GM18508 (cell line): ENCODE measurements around the gene ZMYND11.
A peak's percentile ranks its signal among the peaks of the same experiment; 100 is the strongest.
"Not testable (repeated sequence)": the region's sequence is repeated elsewhere in the genome, so short reads cannot be mapped to it uniquely, and the experiment has no call there.

Experiments used
- ATAC-seq: cut with Tn5 transposase; IDR thresholded peaks from one replicate; pipeline ENCODE4 v1.9.1; 2021; ENCODE audit warnings: moderate number of reproducible peaks; ENCODE audit not compliant: insufficient read depth, unreplicated experiment

ZMYND11 gene

GRCh38 chr10:278707-279106 is 143.5 kb downstream of the ZMYND11 start:
- no peak for ATAC-seq

DNA sequence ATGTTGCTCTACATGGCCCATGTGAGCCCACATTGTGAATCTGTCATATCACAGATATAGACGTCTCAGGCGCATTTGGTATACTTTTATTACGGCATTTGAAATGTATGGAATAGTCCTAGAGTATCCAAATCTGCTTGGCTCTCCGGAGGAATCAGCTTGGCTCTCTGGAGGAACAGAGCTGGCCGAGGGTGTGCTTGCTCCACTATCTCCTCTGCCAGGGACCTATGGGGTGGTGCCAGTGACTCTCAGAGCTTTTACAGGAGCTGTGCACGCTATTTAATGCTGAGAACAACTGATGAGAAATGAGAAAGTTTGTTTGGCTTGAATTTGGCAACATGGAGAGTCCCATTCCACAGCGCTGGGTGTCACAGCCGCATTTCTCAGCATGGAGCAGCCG is 144.0 kb downstream of the ZMYND11 start:
- ATAC-seq: no peak

DNA sequence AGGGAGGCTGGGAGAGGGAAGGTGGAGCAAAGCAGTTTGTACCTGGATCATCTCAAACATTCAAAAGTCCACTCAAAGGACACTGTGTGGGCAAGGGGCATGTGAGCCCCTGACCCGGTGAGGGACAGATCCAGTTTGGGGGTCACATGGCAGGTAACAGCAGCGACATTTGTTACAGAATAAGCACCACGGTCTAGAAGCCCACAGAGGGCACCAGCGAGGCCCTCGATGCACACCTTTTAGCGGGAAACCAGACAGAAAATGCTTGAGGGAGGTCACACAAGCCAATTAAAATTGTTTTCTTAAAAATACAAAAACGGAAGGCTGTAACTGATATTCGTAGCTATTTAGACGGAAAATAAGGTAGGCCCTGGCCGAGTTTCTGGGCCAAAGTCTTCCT is 144.4 kb downstream of the ZMYND11 start:
- no peak for ATAC-seq

GRCh38 chr10:282294-283139 is 147.3 kb downstream of the ZMYND11 start:
- ATAC-seq: no peak

- ATAC-seq: no peak
Measured at GRCh38 chr10:283140-283479, 147.9 kb downstream of the ZMYND11 start.

GRCh38 chr10:283916-284356 is 148.7 kb downstream of the ZMYND11 start:
- peak; percentile 76 for ATAC-seq

- no peak for ATAC-seq
Measured at GRCh38 chr10:285216-285615, 150.0 kb downstream of the ZMYND11 start.

GRCh38 chr10:287026-287709 is 151.9 kb downstream of the ZMYND11 start:
- no peak for ATAC-seq

DNA sequence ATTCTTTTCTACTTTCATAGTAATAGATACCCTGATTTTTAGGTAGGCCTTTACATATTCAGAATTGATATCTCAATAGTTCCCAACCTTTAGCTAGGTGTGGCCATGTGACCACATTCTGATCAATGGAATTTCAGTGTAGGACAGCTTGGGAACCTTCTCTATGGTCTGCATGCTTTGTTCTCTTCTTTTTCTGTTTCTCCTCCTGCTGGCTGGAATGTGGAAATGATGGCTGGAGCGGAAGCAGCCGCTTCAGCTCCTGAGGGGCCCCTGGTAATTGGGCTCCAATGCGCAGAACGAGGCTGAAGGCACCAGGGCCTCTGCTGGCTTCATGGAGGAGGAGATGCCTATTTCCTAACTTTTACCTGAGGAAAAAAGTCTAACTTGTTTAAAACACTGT is 152.6 kb downstream of the ZMYND11 start:
- no peak for ATAC-seq

- ATAC-seq: no peak
Measured at GRCh38 chr10:288316-289200, 153.3 kb downstream of the ZMYND11 start.

- no peak for ATAC-seq
Measured at GRCh38 chr10:289581-289980, 154.3 kb downstream of the ZMYND11 start.

DNA sequence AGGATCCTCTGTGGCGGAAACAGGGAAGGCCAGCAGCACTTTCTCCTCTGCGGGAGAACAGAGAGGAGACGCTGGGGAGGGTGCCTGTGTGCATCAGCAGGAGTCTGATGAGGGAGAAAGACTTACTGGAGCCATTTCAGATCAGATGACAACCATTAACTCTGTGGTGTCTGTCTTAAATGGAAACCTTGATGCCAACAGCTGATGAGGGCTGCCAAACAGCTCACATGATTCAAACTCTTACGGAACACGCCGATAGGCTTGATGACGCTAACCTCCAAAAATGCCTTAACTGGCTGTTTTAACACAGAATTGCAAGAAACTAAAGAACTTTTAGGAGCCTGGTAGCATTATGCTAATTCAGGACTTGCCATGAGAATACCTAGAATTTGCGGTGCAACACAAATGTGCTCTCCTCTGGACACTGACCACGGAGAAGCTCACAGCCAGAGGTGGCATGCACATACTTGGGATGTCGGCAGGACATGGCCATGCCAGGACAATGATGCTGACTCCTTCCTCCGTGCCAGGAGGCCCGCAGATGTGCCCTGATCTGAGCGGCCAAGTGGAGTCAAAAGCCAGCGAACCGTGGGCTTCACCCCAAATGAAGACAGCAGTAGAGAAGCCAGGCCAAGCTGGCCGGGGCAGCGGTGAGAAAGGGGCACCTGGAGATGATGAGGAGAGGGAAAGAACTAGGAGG is 154.9 kb downstream of the ZMYND11 start:
- ATAC-seq: no peak

DNA sequence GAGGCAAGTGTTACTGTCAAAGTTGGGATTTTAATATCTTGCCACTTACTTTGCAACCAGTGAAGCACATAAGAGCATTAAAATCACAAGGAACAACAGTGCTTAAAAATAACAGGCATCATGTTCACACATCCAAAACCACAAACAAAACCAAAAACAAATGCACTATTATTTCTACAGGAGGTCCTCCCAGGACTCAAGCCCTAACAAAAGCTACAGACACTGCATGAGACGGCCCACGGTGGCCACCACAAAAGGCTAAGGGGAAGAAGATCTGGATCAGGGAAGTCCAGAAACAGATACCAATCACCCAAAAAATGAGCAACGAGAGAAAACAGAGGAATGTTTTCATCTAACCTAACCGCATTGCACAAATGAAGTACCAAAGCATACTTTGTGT is 158.4 kb downstream of the ZMYND11 start:
- no peak for ATAC-seq

- no peak for ATAC-seq
Measured at GRCh38 chr10:297567-297966, 162.3 kb downstream of the ZMYND11 start.

DNA sequence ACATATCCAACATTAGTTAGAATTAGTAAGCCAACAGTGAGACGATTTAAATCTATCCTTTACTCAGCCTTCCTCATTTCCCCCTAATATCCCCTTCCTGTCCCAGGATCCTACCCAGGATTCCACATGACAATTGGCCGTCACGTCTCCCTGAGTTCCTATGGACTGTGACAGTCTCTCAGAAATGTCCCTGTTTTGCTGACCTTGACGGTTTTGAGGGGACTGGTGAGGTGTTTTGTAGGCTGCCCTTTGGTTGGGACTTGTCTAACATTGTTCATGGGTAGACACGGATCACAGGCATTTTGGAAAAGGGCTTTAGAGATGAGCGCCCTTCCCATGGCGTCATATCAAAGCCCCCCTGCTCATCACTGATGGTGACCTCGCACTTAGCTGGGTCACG is 162.8 kb downstream of the ZMYND11 start:
- no peak for ATAC-seq

DNA sequence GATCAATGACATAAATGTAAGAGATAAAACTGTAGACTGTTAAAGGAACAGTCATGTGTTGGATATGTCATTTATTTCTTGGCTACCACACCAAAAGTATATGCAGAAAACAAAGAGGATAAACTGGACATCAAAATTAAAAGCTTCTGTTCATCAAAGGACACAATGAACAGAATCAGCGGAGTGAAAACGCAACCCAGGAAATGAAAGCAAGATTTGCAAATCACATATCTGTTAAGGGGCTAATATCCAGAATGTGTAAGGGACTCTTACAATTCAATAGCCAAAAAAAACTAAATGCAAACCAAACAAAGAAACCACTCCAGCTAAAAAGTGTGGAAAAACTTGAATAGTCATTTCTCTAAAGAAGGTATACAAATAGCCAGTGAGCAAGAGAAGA is 164.3 kb downstream of the ZMYND11 start:
- ATAC-seq: no peak

DNA sequence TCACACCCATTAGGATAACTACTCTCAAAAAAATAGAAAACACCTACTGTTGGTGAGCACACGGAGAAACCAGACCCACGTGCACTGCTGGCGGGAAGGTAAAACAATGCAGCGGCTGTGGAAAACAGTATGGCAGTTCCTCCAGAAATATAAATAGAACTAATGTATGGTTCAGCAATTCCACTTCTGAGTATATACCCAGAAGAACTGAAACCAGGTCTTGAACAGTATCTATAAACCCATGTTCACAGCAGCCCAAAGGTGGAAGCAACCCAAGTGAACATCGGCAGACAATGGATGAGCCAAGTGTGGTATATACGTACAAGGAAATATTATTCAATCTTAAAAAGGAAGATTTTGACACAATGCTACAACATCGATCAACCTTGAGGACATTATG is 164.7 kb downstream of the ZMYND11 start:
- no peak for ATAC-seq

- not testable (repeated sequence) for ATAC-seq
Measured at GRCh38 chr10:300580-300979, 165.3 kb downstream of the ZMYND11 start.

GRCh38 chr10:301536-301935 is 166.3 kb downstream of the ZMYND11 start:
- no peak for ATAC-seq
